GM10847 (cell line): ENCODE measurements around the gene DISC1.

Source experiments
- POLR2A ChIP-seq: IDR thresholded peaks from 2 replicates; pipeline ENCODE4 v1.6.1; 2011; ENCODE audit not compliant: insufficient read length; ENCODE audit errors: extremely low read depth

Gene DISC1

GRCh38 chr1:231761747-231762541 lies 135.4 kb downstream of the DISC1 start:
- TF ChIP-seq POLR2A, result no peak

GRCh38 chr1:231763456-231763855 lies 136.9 kb downstream of the DISC1 start:
- TF ChIP-seq POLR2A, result no peak

- no peak for TF ChIP-seq POLR2A
These were observed 140.9 kb downstream of the DISC1 start for GRCh38 chr1:231767471-231767870.

- no peak for TF ChIP-seq POLR2A
These were observed 141.8 kb downstream of the DISC1 start for GRCh38 chr1:231768416-231768815.

GRCh38 chr1:231770506-231771175 lies 144.1 kb downstream of the DISC1 start:
- no peak for TF ChIP-seq POLR2A

GRCh38 chr1:231774719-231775335 lies 148.2 kb downstream of the DISC1 start:
- TF ChIP-seq POLR2A, result no peak

- no peak for TF ChIP-seq POLR2A
These were observed 149.6 kb downstream of the DISC1 start for GRCh38 chr1:231776010-231776756.

- TF ChIP-seq POLR2A, result no peak
These were observed 150.1 kb downstream of the DISC1 start for GRCh38 chr1:231776757-231777062.

GRCh38 chr1:231778009-231778719 lies 151.6 kb downstream of the DISC1 start:
- TF ChIP-seq POLR2A, result no peak

GRCh38 chr1:231779081-231779480 lies 152.5 kb downstream of the DISC1 start:
- TF ChIP-seq POLR2A, result no peak

- TF ChIP-seq POLR2A, result no peak
These were observed 155.3 kb downstream of the DISC1 start for GRCh38 chr1:231781892-231782291.

GRCh38 chr1:231786126-231786525 lies 159.5 kb downstream of the DISC1 start:
- no peak for TF ChIP-seq POLR2A

- no peak for TF ChIP-seq POLR2A
These were observed 166.0 kb downstream of the DISC1 start for GRCh38 chr1:231792634-231793033.

- TF ChIP-seq POLR2A, result no peak
These were observed 167.3 kb downstream of the DISC1 start for GRCh38 chr1:231793893-231794292.

- no peak for TF ChIP-seq POLR2A
These were observed 169.6 kb downstream of the DISC1 start for GRCh38 chr1:231796141-231796540.
